Brain pericyte (primary cell): ENCODE measurements around the gene TSNAXIP1.
"Not testable (repeated sequence)": the region's sequence is repeated elsewhere in the genome, so short reads cannot be mapped to it uniquely, and the experiment has no call there.

ENCODE experiments used
- DNase-seq: peaks from one replicate; pipeline ENCODE4 v3.0.0-alpha.2; 2012; ENCODE audit warnings: low read depth, low spot score

TSNAXIP1 gene

GRCh38 chr16:67833415-67834241 lies 26.9 kb downstream of the TSNAXIP1 start:
- DNase-seq, result peak; percentile 72

- DNase-seq, result no peak
Observed at GRCh38 chr16:67834242-67834614, 27.5 kb downstream of the TSNAXIP1 start.

DNA sequence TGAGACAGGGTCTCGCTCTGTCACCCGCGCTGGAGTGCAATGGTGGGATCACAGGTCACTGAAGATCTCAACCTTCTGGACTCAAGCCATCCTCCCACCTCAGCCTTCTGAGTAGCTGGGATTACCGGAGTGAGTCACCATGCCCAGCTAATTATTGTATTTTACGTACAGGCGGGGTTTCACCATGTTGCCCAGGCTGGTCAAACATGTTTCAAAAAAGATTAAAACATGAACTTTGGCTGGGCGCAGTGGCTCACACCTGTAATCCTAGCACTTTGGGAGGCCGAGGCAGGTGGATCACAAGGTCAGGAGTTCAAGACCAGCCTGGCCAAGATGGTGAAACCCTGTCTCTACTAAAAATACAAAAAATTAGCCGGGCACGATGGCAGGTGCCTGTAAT lies 30.5 kb downstream of the TSNAXIP1 start:
- DNase-seq, result not testable (repeated sequence)

DNA sequence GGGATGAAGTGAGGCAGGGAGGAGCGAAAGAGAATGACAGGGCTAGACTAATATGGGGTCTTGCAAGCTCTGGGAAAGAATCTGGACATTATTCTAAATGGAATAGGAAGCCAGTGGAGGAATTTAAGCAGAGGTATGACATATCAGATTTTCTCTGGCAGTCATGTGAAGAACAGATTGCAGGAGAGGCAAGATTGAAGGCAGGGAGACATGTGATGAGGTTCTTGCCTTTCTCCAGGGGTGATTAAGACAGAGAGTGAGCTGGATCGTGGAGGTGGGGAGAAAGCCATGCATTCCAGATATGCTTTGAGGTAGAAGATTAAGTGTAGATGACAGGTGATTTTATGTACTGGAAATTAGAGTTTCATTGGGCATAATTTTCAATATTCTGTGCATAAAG lies 31.1 kb downstream of the TSNAXIP1 start:
- no peak for DNase-seq

- no peak for DNase-seq
Observed at GRCh38 chr16:67841198-67841815, 34.6 kb downstream of the TSNAXIP1 start.

- peak; percentile 87 for DNase-seq
Observed at GRCh38 chr16:67841816-67842508, 35.3 kb downstream of the TSNAXIP1 start, which contains the start of gene THAP11. Gene THAP11 (plus strand): TSS chr16:67842320. CDS start chr16:67842555, 235 bp downstream.

- no peak for DNase-seq
Observed at GRCh38 chr16:67842509-67843342, 36.0 kb downstream of the TSNAXIP1 start.

DNA sequence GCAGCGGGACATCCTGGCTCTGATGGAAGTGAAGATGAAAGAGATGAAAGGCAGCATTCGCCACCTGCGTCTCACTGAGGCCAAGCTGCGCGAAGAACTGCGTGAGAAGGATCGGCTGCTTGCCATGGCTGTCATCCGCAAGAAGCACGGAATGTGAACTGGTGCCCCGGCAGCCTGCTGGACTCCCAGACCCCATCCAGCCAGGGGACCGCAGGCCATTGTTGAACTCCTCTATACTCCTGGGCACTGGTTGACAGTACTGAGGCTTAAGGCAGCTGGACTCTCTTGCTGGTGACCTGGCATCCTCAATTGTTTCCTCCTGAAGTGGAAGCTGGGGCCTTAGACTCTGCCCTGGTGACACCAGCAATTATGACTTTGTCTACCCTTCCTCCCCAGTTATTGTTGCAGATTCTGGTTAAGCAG lies 36.7 kb downstream of the TSNAXIP1 start:
- DNase-seq, result no peak

DNA sequence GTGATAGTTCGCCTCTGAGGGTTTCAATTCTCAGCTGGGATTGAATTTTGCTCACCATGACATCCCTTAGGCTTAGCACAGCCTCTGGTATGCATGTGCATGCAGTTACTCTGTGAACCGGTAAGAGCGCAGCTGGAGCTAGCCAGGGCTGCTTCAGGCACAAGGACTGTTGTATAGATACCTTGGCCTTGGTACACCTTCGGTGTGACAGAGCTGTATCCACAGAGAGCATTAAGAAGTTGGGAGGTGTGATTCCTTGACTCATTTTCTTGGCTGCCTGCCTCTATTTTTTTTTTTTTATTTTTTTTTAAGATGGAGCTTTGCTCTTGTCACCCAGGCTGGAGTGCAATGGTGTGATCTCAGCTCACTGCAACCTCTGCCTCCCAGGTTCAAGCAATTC lies 37.8 kb downstream of the TSNAXIP1 start:
- no peak for DNase-seq

- no peak for DNase-seq
Observed at GRCh38 chr16:67845291-67846062, 38.8 kb downstream of the TSNAXIP1 start.

DNA sequence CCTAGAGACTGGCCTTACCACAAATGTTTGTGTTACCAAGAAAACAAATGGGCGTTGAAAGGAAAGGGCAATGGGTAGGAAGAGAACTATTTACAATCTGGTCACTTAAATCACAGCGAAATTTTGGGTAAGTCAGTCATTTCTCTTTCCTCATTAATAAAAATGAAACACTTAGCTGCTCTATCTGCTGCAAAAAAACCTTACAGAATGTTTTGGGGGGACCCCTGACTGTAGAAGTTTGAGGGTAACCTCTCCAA lies 39.3 kb downstream of the TSNAXIP1 start:
- no peak for DNase-seq

DNA sequence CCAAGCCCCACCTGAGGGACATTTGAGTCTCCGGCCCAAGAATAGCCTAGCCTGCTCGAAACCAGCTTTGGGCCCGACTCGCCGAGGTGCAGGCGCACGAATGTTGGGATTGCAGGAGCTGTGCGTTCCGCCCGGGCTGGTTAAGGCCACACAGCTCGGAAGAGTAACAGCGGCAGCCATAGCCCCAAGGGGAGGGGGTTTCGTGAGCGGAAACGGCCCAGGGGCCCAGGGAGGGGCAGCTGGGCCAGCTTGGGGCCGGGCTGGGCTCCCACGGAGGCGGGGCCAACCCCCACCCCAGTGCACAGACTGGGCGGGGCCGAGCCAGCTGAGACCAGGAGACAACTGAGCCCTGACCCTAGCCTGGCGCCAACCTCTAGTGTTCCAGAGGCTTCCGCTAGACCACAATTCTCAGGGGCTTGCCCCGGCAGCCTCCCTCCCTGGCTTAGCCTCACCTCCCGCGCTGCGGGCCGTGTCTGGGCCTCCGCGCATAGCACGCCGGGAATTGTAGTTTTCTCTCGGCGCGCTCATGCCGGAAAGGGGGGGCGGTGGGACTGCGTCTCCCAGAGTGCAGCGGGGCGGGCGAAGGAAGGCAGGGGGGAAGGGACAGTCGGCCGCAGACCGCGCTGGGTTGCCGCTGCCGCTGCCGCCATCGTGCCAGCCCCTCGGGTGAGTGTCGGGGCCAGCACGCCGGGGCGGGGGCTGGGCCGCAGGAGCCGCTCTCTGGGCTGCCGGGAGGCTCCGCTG lies 39.8 kb downstream of the TSNAXIP1 start, which contains the start of gene NUTF2:
NUTF2 (plus strand) TSS at position 614 of the 744 bp plus-strand sequence. CDS start 18,198 bp downstream, outside the sequence.
- peak; percentile 82 for DNase-seq

- DNase-seq, result no peak
Observed at GRCh38 chr16:67847064-67847861, 40.6 kb downstream of the TSNAXIP1 start, which contains the start of gene CENPT. Gene CENPT (minus strand): TSS chr16:67847693. CDS start chr16:67833859, 13,834 bp downstream.

DNA sequence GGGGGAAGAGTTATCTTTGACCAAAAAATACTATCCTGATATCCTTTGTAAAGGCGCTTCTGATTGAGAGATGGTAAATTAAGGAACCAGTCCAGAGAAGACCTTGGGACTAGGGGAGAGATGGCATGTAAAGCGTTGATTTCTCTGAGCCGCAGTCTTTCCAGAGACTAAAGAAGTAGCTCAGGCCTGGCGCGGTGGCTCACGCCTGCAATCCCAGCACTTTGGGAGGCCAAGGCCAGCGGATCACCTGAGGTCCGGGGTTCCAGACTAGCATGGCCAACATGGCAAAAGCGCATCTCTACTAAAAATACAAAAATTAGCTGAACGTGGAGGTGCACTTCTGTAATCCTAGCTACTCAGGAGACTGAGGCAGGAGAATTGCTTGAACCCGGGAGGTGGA lies 41.4 kb downstream of the TSNAXIP1 start:
- DNase-seq, result no peak

DNA sequence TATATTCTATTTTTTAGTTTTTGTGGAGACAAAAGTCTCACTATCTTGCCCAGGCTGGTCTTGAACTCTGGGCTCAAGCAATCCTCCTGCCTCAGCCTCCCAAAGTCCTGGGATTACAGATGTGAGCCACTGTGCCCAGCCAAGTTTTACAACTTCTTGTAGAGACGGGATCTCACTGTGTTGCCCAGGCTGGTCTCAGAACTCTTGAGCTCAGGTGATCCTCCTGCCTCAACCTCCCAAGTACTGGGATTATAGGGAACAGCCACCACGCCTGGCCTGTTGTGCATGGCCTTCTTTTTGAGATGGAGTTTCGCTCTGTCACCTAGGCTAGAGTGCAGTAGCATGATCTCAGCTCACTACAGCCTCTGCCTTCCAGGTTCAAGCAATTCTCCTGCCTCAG lies 47.0 kb downstream of the TSNAXIP1 start:
- DNase-seq, result no peak

- DNase-seq, result no peak
Observed at GRCh38 chr16:67855789-67856188, 49.1 kb downstream of the TSNAXIP1 start.

- DNase-seq, result no peak
Observed at GRCh38 chr16:67856927-67857546, 50.3 kb downstream of the TSNAXIP1 start.

DNA sequence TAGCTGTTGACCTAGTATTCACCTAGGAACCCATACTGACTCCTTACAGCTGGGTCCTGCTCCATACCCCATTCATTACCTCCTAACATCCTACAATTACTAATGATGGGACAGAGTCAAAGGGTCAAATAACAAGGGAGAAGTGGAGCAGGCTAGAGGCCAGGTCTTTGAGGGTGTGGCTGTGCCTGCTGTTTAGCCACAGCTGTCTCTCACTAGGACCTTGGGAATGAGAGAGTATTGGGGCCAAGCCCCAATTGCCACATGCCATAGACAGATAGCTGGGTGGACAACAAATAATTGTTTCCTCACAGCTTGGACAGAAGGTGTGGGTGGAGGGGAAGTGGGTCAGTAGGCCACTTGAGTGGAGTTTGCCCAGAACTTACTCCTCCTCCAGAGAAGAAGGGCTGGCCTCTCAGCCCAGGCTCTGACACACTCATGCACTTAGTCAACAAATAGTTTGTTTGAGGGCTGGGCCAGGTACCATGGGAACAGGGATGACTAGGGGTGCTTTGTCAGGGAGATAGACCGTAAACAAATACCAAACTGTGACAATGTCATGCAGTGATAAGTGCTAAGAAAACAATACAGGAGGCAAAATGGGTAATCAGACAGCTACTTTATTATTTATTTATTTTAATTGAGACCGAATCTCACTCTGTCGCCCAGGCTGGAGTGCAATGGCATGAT lies 51.0 kb downstream of the TSNAXIP1 start:
- no peak for DNase-seq
